Stimulated activated CD8-positive, alpha-beta memory T cell treated with anti-CD3 and anti-CD28 coated beads, Interleukin-15, amount 100 ng/mL, for 1 hour (primary cell): ENCODE data around the gene INSR.
"Not testable (repeated sequence)": the region's sequence is repeated elsewhere in the genome, so short reads cannot be mapped to it uniquely, and the experiment has no call there.

Source experiments
- DNase-seq: peaks from one replicate; pipeline ENCODE4 v3.0.0-alpha.2; 2020; ENCODE audit warnings: low read depth

Gene INSR

DNA sequence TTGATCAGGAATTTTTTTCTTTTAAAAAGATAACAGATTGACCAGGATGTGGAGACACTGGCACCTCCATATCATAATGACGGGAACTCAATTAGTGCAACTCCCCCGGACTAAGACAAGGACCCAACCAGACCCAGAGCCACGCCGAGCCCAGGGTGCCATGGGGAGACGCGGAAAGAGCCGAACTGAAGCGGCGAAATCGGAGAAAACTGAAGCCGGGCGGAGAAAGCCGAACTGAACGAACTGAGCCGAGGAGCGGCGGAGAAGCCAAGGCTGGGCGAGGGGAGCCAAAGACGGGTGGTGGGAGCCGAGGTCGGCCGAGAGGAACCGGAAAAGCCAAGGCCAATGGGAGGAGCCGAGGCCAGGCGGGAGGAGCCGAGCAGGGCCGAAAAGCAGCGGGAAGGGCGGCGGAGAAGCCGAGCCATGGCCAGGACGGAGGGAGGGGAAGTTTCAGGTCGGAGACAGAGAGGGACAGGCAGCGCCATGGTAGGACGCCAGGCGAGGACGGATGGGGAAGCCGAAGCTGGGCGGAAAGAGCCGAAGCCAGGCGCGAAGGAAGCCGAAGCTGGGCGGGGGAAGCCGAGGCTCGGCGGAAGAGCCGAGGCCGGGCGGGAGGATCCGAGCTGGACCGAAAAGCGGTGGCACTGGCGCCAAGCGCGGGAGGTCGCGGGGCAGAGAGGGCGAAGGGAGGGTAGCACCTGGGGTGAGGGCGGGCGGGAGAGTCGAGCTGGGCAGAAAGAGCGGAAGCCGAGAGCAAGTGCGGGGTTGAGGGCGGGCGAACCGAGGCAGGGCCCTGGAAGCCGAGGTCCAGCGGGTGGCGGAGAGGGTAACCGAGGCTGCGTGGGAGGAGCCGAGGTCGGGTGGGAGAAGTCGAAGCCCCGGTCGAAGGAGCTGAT lies 195.3 kb downstream of the INSR start:
- peak; percentile 73 for DNase-seq

- no peak for DNase-seq
These were observed 196.1 kb downstream of the INSR start for GRCh38 chr19:7098096-7098495.

DNA sequence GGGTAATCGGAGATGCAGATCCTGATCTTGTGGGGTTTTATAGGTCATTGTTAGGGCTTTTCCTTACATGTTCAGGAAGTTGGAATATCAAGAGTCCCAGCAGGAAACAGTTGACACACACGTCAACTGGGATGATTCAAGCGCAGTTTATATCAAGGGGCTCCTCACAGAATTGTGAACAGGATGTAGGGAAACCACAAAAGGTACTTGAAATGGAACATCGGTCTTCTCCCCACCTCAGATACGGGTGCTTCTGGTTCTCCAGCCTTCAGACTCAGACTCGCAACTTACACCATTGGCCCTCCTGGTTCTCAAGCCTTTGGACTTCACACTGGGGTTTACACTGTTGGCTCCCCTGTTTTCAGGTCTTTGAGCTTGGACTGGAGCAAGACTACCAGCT lies 205.2 kb downstream of the INSR start:
- no peak for DNase-seq

DNA sequence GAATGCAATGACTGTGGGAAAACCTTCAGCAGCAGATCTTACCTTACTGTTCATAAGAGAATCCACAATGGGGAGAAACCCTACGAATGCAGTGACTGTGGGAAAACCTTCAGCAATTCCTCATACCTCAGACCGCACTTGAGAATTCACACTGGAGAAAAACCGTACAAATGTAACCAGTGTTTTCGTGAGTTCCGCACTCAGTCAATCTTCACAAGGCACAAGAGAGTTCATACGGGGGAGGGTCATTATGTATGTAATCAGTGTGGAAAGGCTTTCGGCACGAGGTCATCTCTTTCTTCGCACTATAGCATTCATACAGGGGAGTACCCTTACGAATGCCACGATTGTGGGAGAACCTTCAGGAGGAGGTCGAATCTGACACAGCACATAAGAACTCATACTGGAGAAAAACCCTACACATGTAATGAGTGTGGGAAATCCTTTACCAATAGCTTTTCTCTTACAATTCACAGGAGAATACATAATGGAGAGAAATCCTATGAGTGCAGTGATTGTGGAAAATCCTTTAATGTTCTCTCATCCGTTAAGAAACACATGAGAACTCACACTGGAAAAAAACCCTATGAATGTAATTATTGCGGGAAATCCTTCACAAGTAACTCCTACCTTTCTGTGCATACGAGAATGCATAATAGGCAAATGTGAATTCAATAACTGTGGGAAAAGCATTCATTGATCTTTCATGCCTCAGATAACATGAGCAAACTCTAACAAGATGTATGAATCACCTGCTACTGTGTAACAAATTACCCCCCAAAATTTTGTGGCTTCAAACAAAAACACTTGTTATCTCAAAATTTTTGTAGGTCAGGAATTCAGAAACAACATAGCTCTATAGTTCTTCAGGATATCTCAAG lies 210.9 kb downstream of the INSR start:
- no peak for DNase-seq

- no peak for DNase-seq
These were observed 216.2 kb downstream of the INSR start for GRCh38 chr19:7078008-7078407.

- no peak for DNase-seq
These were observed 218.1 kb downstream of the INSR start for GRCh38 chr19:7076151-7076550.

DNA sequence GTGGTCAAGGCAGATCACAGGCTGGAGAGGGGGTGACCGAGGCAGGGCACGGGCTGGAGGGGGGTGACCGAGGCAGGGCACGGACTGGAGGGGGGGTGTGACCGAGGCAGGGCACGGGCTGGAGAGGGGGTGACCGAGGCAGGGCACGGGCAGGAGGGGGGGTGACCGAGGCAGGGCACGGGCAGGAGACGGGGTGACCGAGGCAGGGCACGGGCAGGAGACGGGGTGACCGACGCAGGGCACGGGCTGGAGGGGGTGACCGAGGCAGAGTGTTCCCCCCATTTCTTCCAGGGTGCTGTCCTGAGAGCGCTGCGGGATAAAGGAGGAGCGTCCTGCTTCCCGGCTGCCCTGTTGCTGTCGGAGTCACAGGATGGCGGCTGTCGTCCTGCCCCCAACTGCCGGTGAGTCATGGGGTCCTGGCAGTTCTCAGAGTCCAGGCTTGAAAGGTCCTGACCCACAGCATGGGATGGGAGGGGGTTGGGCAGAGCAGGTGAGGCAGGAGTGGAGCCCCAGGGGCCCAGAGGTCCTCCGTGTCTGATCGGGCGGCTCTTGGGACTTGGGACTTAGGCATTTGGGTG lies 219.4 kb downstream of the INSR start:
- DNase-seq, result no peak

DNA sequence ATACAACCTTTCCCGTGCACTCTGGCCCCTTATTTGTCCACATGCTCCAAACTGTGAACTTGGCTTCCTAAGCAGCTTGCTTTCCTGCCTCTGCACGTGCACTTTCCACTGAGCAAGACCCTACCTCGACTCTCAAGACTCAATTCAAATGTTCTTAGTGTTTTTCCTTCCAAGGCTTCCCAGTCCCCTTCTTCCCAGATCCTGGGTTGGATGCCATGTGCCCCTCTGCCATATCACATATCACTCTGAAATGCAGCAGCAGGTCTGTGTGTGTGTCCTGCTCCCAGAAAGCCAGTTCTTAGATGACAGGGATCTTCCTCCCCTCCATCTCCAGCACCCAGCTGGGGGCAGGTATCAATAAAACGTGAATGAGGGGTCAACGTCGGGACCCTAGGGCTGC lies 221.7 kb downstream of the INSR start:
- DNase-seq, result no peak

- no peak for DNase-seq
These were observed 224.3 kb downstream of the INSR start for GRCh38 chr19:7069904-7070226.

- DNase-seq, result peak; percentile 98
These were observed 224.9 kb downstream of the INSR start, which contains the start of gene ZNF557 for GRCh38 chr19:7069042-7069903. ZNF557 (plus strand) TSS chr19:7069703; CDS start chr19:7075075, 5,372 bp downstream.

GRCh38 chr19:7068599-7068998 lies 225.6 kb downstream of the INSR start:
- DNase-seq, result no peak

- no peak for DNase-seq
These were observed 226.5 kb downstream of the INSR start for GRCh38 chr19:7067716-7068115.

GRCh38 chr19:7067122-7067521 lies 227.1 kb downstream of the INSR start:
- not testable (repeated sequence) for DNase-seq

GRCh38 chr19:7063764-7064418 lies 230.3 kb downstream of the INSR start:
- no peak for DNase-seq

DNA sequence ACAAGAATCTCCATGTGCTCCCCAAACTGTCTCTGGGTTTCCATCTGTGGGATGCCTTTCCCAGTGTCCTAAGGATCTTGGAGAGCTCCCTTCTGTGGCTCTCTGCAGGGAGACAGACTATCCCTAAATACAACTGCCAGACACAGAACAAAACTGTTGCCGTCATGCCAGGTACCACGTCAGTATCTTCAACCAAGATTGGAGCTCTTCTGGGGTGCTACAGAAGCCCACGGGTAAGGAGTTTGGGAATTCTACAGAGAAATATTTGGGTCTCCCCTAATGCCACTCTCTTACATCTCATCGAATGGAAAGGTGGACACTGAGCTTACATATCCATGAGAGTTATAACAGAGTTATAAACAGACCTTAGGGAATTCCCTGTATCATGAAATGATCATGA lies 230.9 kb downstream of the INSR start:
- no peak for DNase-seq
